RWPE2 (cell line): ENCODE measurements around the gene CUL7.

Experiments
- ATAC-seq: fragments of 200-7000 bp; cut with Tn5 transposase; 3 replicates; pipeline ENCODE4 v1.9.1; 2021; ENCODE audit warnings: low read depth
- DNase-seq: peaks from one replicate; pipeline ENCODE4 v3.0.0-alpha.2; 2020; ENCODE audit warnings: low spot score
- H3K27ac ChIP-seq: fragments of 450-650 bp; 2 replicates; pipeline ENCODE4 v1.5.1; 2017; ENCODE audit warnings: mild to moderate bottlenecking; ENCODE audit not compliant: poor library complexity, severe bottlenecking
- H3K27me3 ChIP-seq: fragments of 250-450 bp; sonication (Bioruptor Pico); 2 replicates; pipeline ENCODE4 v1.5.1; 2021; ENCODE audit warnings: mild to moderate bottlenecking, moderate library complexity; ENCODE audit not compliant: insufficient read depth, poor library complexity, severe bottlenecking
- H3K36me3 ChIP-seq: fragments of 250-450 bp; sonication (Bioruptor Pico); 2 replicates; pipeline ENCODE4 v1.5.1; 2020; ENCODE audit warnings: low read depth, mild to moderate bottlenecking, moderate library complexity
- H3K4me1 ChIP-seq: fragments of 250-450 bp; sonication (Bioruptor Pico); 2 replicates; pipeline ENCODE4 v1.5.1; 2021; ENCODE audit warnings: mild to moderate bottlenecking, moderate library complexity; ENCODE audit not compliant: insufficient read depth, poor library complexity, severe bottlenecking
- H3K4me3 ChIP-seq: fragments of 250-450 bp; sonication (Bioruptor Pico); 2 replicates; pipeline ENCODE4 v1.5.1; 2021; ENCODE audit warnings: mild to moderate bottlenecking, moderate library complexity; ENCODE audit not compliant: severe bottlenecking
- H3K9me3 ChIP-seq: fragments of 250-450 bp; sonication (Bioruptor Pico); 2 replicates; pipeline ENCODE4 v1.5.1; 2021; ENCODE audit warnings: mild to moderate bottlenecking, moderate library complexity; ENCODE audit not compliant: severe bottlenecking
- CTCF ChIP-seq: fragments of 450-650 bp; IDR thresholded peaks from one replicate; pipeline ENCODE4 v1.5.1; 2017; ENCODE audit warnings: mild to moderate bottlenecking, moderate library complexity; ENCODE audit not compliant: poor library complexity, severe bottlenecking

Gene CUL7

DNA sequence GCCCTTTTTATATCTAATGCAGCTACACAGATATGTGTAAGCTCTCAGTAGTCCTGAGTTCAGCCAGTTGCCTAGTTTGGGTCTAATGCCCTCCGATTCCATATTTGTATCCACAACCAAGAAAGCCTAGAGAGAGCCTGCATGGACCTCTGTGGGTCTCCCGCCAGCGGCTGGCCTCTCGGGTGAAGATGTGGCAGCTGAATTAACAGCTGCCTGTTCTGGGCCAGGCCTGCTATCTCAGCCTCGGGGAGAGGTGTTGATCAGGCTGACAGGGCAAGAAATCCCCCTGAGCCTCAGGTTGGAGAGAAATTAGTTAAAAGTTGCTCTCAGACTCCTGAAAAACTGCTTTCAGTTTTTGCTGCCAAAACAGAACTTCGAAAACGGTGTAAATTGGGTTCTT is 42.3 kb upstream of the CUL7 start:
- peaks cover 38% of the 10 kb centered on the region for H3K4me1 ChIP-seq
- no peak for DNase-seq

DNA sequence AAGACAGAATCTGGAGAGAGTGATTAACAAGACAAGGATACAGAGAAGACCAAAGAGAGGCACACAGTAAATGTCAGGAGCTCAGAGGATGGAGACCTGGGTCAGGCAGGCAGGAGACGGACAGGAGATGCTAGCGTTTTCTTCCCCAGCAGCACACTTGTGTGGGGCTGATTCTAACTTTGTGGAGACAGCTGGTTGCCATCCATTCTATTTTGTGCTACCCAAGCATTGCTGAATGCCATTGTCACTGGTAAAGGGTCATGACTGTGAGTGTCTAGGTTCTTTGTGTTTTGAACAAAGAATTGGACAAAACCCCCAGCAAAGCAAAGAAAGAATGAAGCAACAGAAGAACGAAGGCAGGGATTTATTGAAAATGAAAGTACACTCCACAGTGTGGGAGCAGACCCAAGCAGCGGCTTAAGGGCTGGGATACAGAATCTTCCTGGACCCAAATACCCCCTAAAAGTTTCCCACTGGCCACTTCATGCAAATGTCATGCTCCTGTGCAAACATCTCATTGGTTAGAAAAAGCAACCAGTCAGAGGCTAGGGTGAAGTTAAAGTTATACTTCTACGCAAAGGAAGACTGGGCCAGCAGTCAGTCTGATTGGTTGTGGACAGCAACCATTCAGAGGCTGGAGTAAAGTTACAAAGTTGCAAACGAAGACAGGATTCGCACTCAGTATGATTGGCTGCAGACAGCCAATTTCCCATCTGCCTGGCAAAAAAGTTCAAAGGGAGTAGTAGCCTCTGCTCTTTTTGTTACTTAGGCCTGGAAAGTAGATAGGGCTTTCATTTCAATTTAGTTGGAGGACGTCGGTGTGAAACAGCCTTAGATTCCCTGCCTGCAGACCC is 40.0 kb upstream of the CUL7 start:
- no peaks in the 10 kb centered on the region for H3K27me3 ChIP-seq
- H3K4me1 ChIP-seq = peaks cover 59% of the 10 kb centered on the region
- ATAC-seq (peak; percentile 63), DNase-seq (no peak)
- peak overlapping the region; percentile 12 for H3K4me3 ChIP-seq
- peak overlapping the region; percentile 92 for H3K27ac ChIP-seq
- H3K36me3 ChIP-seq = no peaks in the 10 kb centered on the region
- no peaks in the 10 kb centered on the region for H3K9me3 ChIP-seq
- no peak for TF ChIP-seq CTCF

More for the DNA sequence above, 42.3 kb upstream of the CUL7 start:
- Histone ChIP-seq H3K27ac (peak overlapping the region; percentile 92), H3K36me3 (no peaks in the 10 kb centered on the region), H3K9me3 (no peaks in the 10 kb centered on the region), H3K27me3 (no peaks in the 10 kb centered on the region), H3K4me3 (peak overlapping the region; percentile 5)
- no peak for TF ChIP-seq CTCF
- ATAC-seq = peak; percentile 14; the same call in 1 of the 3 replicates

DNA sequence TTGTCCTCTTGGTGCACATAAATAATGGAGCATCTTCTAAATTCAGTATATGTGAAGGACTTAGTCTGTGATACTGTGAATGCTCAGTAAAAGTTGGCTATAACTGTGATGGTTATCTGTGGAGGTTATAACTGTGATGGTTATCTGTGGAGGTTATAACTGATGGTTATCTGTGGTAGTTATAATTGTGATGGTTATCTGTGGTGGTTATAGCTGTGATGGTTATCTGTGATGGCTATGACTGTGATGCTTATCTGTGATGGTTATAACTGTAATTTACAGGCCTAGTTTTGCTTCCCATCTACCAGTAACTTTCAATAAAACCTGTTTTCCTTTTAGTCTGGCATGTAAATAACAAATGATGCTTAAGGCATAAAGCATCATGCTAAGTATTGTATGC is 39.0 kb upstream of the CUL7 start:
- H3K36me3 ChIP-seq = no peaks in the 10 kb centered on the region
- DNase-seq = no peak
- ATAC-seq = no peak
- no peaks in the 10 kb centered on the region for H3K27me3 ChIP-seq
- no peak overlapping the region for H3K4me3 ChIP-seq
- no peaks in the 10 kb centered on the region for H3K9me3 ChIP-seq
- peaks cover 61% of the 10 kb centered on the region for H3K4me1 ChIP-seq
- H3K27ac ChIP-seq = peak overlapping the region; percentile 92
- TF ChIP-seq CTCF = no peak

- peak overlapping the region; percentile 62 for H3K27ac ChIP-seq
- H3K27me3 ChIP-seq = no peaks in the 10 kb centered on the region
- ATAC-seq (no peak), DNase-seq (no peak)
- H3K9me3 ChIP-seq = no peaks in the 10 kb centered on the region
- no peaks in the 10 kb centered on the region for H3K36me3 ChIP-seq
- H3K4me3 ChIP-seq = no peak overlapping the region
- no peak for TF ChIP-seq CTCF
- H3K4me1 ChIP-seq = peaks cover 52% of the 10 kb centered on the region
Observed at GRCh38 chr6:43091436-43091991, 37.9 kb upstream of the CUL7 start.

DNA sequence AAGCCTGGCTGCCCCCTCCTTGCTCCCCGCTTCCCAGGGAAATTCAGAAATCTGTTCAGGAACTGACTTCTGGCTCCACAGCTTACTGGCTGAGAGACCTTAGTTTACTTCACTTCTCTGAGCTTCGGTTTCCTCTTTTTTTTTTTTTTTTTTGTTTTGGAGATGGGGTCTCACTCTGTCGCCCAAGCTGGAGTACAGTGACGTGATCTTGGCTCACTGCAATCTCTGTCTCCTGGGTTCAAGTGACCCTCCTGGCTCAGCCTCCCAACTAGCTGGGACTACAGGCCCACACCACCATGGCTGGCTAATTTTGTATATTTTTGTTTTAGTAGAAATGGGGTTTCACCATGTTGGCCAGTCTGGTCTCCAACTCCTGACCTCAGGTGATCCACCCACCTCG is 37.4 kb upstream of the CUL7 start:
- Histone ChIP-seq H3K4me3 (no peak overlapping the region), H3K36me3 (no peaks in the 10 kb centered on the region), H3K27ac (peak overlapping the region; percentile 62), H3K27me3 (no peaks in the 10 kb centered on the region), H3K9me3 (no peaks in the 10 kb centered on the region), H3K4me1 (peaks cover 47% of the 10 kb centered on the region)
- DNase-seq (no peak), ATAC-seq (no peak)
- no peak for TF ChIP-seq CTCF
